ENCODE data around the gene RAET1E.
A peak's percentile ranks its signal among the peaks of the same experiment; 100 is the strongest.
"Not testable (repeated sequence)": the region's sequence is repeated elsewhere in the genome, so short reads cannot be mapped to it uniquely, and the experiment has no call there.

RAET1E gene

GRCh38 chr6:149889326-149889725 is 8.6 kb downstream of the RAET1E start:
- no peak for DNase-seq

GRCh38 chr6:149888659-149889058 is 9.3 kb downstream of the RAET1E start:
- peak; percentile 34 for DNase-seq

GRCh38 chr6:149888093-149888492 is 9.8 kb downstream of the RAET1E start:
- DNase-seq: no peak

GRCh38 chr6:149887343-149887742 is 10.6 kb downstream of the RAET1E start:
- DNase-seq: peak; percentile 70

- DNase-seq: no peak
Measured at GRCh38 chr6:149885888-149886287, 12.0 kb downstream of the RAET1E start.

GRCh38 chr6:149884617-149885016 is 13.3 kb downstream of the RAET1E start:
- no peak for DNase-seq

- DNase-seq: no peak
Measured at GRCh38 chr6:149884215-149884614, 13.7 kb downstream of the RAET1E start.

- no peak for DNase-seq
Measured at GRCh38 chr6:149881860-149882259, 16.1 kb downstream of the RAET1E start.

- no peak for DNase-seq
Measured at GRCh38 chr6:149881066-149881766, 16.7 kb downstream of the RAET1E start.

- DNase-seq: no peak
Measured at GRCh38 chr6:149877659-149878058, 20.3 kb downstream of the RAET1E start.

GRCh38 chr6:149876241-149876933 is 21.5 kb downstream of the RAET1E start:
- no peak for DNase-seq

GRCh38 chr6:149872233-149872632 is 25.7 kb downstream of the RAET1E start:
- DNase-seq: no peak

- no peak for DNase-seq
Measured at GRCh38 chr6:149871182-149871581, 26.7 kb downstream of the RAET1E start.

GRCh38 chr6:149869275-149869892 is 28.5 kb downstream of the RAET1E start:
- no peak for DNase-seq

GRCh38 chr6:149867876-149868640 is 29.9 kb downstream of the RAET1E start:
- peak; percentile 46 for DNase-seq

- peak; percentile 75 for DNase-seq
Measured at GRCh38 chr6:149864578-149865535, 33.1 kb downstream of the RAET1E start.

- peak; percentile 86 for DNase-seq
Measured at GRCh38 chr6:149863698-149864577, 34.0 kb downstream of the RAET1E start, which contains the start of gene LRP11. Gene LRP11 (minus strand): TSS chr6:149864359. CDS start chr6:149864020, 339 bp downstream.

GRCh38 chr6:149862922-149863697 is 34.8 kb downstream of the RAET1E start:
- peak; percentile 93 for DNase-seq

GRCh38 chr6:149862424-149862738 is 35.5 kb downstream of the RAET1E start:
- DNase-seq: not testable (repeated sequence)
